Keratinocyte (primary cell): ENCODE data around the gene SRCIN1.
"Not testable (repeated sequence)": the region's sequence is repeated elsewhere in the genome, so short reads cannot be mapped to it uniquely, and the experiment has no call there.

ENCODE experiments used
- CTCF ChIP-seq, 3 experiments: IDR thresholded peaks in 1 of 3; conservative IDR thresholded peaks in 1 of 3; optimal IDR thresholded peaks in 1 of 3; 2 replicates in 2 of 3; 3 replicates in 1 of 3; pipeline versions ENCODE3 to v1.5.1; 2011; ENCODE audit warnings: low read length in 3 of 3, mild to moderate bottlenecking in 3 of 3, moderate library complexity in 2 of 3, control low read depth in 1 of 3, inconsistent platforms in 1 of 3; ENCODE audit not compliant: insufficient read depth in 2 of 3; ENCODE audit errors: extremely low read depth in 1 of 3
- EZH2 ChIP-seq: IDR thresholded peaks from one replicate; pipeline ENCODE4 v1.6.1; 2012; ENCODE audit warnings: inconsistent platforms, mild to moderate bottlenecking, low read length, moderate library complexity

GRCh38 chr17:38482700-38483043, 123.1 kb downstream of the SRCIN1 start:
- not testable (repeated sequence) for TF ChIP-seq CTCF (optimal IDR thresholded peaks at IDR 0.05 in 1 of 3, IDR thresholded peaks at IDR 0.05 in 1 of 3, conservative IDR thresholded peaks at IDR 0.05 in 1 of 3; ENCODE audit: extremely low read depth in 1 of 3, insufficient read depth in 2 of 3, low read length in 3 of 3); EZH2
